HepG2 (cell line): ENCODE measurements around the gene GTF3A.

Experiments
- EP300 ChIP-seq, 3 experiments: sonication (generic) in 1 of 3; formaldehyde crosslinking in 1 of 3; IDR thresholded peaks; 2 replicates each; pipeline versions ENCODE4 v1.5.1 to v1.6.1; 2011 to 2020; ENCODE audit warnings: low read depth in 2 of 3, low read length in 2 of 3, borderline replicate concordance in 1 of 3, improper control_type of control experiment in 1 of 3, mild to moderate bottlenecking in 1 of 3, missing genetic modification reagents in 1 of 3, moderate library complexity in 1 of 3
- JUNB ChIP-seq: sonication (generic); formaldehyde crosslinking; IDR thresholded peaks from 2 replicates; pipeline ENCODE4 v1.8.0; 2022; ENCODE audit warnings: missing genetic modification reagents, mild to moderate bottlenecking, borderline replicate concordance
- ZBTB3 ChIP-seq: sonication (generic); formaldehyde crosslinking; IDR thresholded peaks from 2 replicates; pipeline ENCODE4 v1.4.0; 2020; ENCODE audit warnings: low read depth, mild to moderate bottlenecking, moderate library complexity, missing genetic modification reagents, borderline replicate concordance
- ZNF263 ChIP-seq: sonication (generic); formaldehyde crosslinking; IDR thresholded peaks from 2 replicates; pipeline ENCODE4 v1.4.0; 2020; ENCODE audit warnings: missing genetic modification reagents
- ZSCAN12 ChIP-seq: sonication (generic); formaldehyde crosslinking; IDR thresholded peaks from 2 replicates; pipeline ENCODE4 v1.9.0; 2021; ENCODE audit warnings: mild to moderate bottlenecking, missing genetic modification reagents
- TF ChIP-seq, protein P1 (sequence below): sonication (generic); formaldehyde crosslinking; IDR thresholded peaks from 2 replicates; pipeline ENCODE4 v1.4.0; 2020; ENCODE audit warnings: mild to moderate bottlenecking, missing genetic modification reagents
- TF ChIP-seq, protein P2 (sequence below): sonication (generic); formaldehyde crosslinking; IDR thresholded peaks from 2 replicates; pipeline ENCODE4 v1.5.0; 2020; ENCODE audit warnings: mild to moderate bottlenecking, missing genetic modification reagents, moderate library complexity

DNA sequence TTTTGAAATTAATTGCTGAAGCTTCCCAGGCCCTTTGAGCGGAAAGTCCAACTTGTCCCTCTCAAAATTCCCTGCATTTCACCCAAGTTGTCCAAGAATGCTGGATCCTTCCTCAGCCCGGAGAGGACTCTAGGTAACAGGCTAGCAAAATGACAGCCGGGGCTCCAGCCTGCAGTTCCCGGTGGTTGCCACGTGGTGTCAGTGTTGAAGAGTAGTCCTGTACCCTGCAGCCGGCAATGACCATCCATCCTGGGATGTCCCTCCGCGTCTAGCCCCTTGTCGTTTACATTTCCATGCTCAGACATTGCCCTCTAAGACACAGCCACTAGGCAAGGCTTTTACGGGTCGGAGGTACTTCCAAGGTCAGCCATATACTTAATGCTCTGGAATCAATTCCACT is 57.3 kb downstream of the GTF3A start:
- TF ChIP-seq ZSCAN12 (CRISPR knock-in tag) (no peak), EP300 (IDR thresholded peaks at IDR 0.05; ENCODE audit: low read depth in 2 of 2, low read length in 2 of 2) (no peak), EP300 (CRISPR knock-in tag; IDR thresholded peaks at IDR 0.05; ENCODE audit: borderline replicate concordance) (no peak), ZNF263 (CRISPR knock-in tag) (no peak), JUNB (CRISPR knock-in tag) (no peak), ZBTB3 (CRISPR knock-in tag) (no peak)
- TF ChIP-seq, protein P1, sequence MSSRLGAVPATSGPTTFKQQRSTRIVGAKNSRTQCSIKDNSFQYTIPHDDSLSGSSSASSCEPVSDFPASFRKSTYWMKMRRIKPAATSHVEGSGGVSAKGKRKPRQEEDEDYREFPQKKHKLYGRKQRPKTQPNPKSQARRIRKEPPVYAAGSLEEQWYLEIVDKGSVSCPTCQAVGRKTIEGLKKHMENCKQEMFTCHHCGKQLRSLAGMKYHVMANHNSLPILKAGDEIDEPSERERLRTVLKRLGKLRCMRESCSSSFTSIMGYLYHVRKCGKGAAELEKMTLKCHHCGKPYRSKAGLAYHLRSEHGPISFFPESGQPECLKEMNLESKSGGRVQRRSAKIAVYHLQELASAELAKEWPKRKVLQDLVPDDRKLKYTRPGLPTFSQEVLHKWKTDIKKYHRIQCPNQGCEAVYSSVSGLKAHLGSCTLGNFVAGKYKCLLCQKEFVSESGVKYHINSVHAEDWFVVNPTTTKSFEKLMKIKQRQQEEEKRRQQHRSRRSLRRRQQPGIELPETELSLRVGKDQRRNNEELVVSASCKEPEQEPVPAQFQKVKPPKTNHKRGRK (CRISPR knock-in tag): no peak
- TF ChIP-seq, protein P2, sequence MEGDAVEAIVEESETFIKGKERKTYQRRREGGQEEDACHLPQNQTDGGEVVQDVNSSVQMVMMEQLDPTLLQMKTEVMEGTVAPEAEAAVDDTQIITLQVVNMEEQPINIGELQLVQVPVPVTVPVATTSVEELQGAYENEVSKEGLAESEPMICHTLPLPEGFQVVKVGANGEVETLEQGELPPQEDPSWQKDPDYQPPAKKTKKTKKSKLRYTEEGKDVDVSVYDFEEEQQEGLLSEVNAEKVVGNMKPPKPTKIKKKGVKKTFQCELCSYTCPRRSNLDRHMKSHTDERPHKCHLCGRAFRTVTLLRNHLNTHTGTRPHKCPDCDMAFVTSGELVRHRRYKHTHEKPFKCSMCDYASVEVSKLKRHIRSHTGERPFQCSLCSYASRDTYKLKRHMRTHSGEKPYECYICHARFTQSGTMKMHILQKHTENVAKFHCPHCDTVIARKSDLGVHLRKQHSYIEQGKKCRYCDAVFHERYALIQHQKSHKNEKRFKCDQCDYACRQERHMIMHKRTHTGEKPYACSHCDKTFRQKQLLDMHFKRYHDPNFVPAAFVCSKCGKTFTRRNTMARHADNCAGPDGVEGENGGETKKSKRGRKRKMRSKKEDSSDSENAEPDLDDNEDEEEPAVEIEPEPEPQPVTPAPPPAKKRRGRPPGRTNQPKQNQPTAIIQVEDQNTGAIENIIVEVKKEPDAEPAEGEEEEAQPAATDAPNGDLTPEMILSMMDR (CRISPR knock-in tag): peak; percentile 79
